Body of pancreas (tissue), 4 donors: Measurements from ENCODE around the gene PIWIL1.

ENCODE experiments used
- POLR2A ChIP-seq, 3 donors: fragments of 450-650 bp; IDR thresholded peaks; one replicate each; pipeline ENCODE4 v1.6.1; 2016; ENCODE audit warnings: antibody characterized with exemption in 3 of 3, mild to moderate bottlenecking in 2 of 3
- TF ChIP-seq, protein P1 (sequence below), 7 experiments: fragments of 450-650 bp in 4 of 7; fragments of 200-600 bp in 3 of 7; sonication (generic) in 3 of 7; IDR thresholded peaks; one replicate each; pipeline ENCODE4 v1.5.1; 2016 to 2019; ENCODE audit warnings: antibody characterized with exemption in 7 of 7

DNA sequence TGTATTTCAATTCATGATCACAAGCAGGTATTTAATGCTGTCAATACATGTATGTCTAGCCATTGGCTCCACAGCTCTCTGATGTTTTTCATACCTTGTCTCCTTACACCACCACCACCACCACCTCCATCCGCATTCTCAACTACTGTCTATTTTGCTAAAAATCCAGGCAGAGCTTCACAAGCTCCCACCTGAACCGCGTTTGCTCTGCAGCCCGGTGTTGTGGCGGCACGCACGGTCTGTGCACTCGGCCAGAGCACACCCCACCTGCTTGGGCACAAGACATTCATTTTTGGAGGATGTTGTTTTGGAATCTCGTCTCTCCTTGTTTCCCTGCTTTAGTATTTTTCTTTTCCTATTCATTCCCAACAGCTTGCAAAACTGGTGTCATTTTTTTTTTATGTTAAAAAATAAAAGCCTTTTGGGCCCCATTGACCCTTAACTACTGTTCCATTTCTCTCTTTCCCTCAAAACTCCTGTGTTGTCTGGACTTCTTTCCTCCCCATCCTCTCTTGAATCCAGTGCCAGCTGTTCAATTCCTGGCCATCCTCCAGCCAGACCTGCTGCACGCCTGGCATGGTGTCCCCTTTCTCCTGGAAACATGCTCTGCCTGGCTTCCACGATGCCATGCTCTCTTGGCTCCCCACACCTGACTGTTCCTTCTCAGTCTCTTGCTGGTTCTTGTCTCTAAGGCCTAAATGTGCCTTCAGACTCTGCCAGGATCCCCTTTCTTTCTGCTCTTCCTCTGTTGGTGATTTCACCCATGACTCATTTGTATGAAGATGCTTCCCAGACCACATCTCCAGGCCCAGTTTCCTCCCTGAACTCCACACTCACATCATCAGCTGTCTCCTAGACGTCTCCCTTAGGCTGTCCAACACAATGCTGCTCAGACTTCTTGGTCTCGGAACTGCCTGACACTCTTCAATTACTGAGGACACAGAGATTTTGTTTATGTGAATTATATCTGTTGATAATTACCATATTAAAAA lies 37.9 kb downstream of the PIWIL1 start:
- TF ChIP-seq, protein P1, sequence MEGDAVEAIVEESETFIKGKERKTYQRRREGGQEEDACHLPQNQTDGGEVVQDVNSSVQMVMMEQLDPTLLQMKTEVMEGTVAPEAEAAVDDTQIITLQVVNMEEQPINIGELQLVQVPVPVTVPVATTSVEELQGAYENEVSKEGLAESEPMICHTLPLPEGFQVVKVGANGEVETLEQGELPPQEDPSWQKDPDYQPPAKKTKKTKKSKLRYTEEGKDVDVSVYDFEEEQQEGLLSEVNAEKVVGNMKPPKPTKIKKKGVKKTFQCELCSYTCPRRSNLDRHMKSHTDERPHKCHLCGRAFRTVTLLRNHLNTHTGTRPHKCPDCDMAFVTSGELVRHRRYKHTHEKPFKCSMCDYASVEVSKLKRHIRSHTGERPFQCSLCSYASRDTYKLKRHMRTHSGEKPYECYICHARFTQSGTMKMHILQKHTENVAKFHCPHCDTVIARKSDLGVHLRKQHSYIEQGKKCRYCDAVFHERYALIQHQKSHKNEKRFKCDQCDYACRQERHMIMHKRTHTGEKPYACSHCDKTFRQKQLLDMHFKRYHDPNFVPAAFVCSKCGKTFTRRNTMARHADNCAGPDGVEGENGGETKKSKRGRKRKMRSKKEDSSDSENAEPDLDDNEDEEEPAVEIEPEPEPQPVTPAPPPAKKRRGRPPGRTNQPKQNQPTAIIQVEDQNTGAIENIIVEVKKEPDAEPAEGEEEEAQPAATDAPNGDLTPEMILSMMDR (IDR thresholded peaks at IDR 0.05): no peak
- no peak for TF ChIP-seq POLR2A (IDR thresholded peaks at IDR 0.05)
